HG03432 (cell line): ENCODE data around the gene BTBD7.

Experiments used
- ATAC-seq: cut with Tn5 transposase; IDR thresholded peaks from one replicate; pipeline ENCODE4 v1.9.1; 2021; ENCODE audit warnings: mild to moderate bottlenecking, moderate library complexity; ENCODE audit not compliant: unreplicated experiment

Gene BTBD7

DNA sequence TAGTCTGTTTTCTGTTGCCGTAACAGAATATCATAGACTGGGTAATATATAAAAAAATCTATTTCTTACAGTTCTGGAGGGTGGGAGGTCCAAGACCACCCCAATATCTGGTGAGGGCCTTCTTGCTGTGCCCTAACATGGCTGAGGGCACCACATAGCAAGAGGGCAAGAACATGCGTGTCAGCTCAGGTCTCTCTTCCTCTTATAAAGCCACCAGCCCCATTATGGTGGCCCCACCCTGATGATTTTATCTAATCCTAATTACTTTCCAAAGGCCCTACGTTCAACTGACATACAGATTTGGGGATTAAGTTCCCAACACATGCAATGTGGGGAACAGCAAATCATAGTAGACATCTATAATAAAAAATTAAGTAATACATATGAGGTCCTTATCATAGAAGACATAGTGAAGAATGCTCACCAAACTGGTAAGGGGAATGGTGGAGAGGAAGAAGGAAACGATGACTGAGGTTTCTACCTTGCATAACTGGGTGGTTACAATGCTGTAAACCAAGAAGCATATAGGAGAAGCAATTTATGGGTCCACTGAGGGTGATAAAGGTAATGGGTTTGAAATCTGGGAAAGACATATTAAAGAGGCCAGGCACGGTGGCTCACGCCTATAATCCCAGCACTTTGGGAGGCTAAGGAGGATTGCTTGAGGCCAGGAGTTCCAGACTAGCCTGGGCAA lies 27.0 kb downstream of the BTBD7 start:
- no peak for ATAC-seq

DNA sequence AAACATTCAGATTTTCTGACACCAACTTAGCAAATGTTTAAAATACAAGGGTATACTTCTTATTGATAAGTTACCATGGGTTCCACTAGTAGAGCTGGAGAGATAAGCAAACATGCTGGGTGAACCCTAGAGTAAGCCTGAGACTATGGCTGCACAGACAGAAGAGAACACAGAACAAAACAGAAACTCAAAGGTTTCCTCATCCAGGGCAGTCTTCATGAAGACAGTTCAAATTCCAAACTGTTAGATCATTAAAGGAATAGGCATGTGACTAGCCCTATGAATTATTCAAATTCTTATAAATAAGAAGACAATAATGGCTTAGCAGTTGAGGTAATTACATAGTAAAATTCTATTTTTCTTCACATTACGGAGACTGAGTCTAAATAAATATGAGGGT lies 28.1 kb downstream of the BTBD7 start:
- no peak for ATAC-seq

DNA sequence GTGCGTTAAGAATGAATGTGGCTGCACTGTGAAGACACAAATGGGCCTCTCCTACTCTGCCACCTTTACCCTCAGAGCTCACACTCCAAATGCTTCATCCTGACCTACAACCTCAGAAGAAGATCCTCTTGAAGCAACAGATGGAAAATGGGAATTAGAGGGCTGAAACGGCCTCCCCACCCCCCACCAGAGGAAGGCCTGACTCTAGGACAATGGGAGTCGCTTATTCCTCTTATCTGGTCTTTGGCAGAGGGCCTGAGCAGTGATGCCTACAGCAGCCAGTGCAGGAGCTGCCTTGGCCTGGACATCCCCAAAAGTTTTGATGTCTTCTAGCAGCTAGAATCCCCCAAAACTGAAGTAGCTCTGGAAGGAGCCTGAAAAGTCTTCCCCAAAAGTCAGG lies 29.2 kb downstream of the BTBD7 start:
- ATAC-seq, result no peak

DNA sequence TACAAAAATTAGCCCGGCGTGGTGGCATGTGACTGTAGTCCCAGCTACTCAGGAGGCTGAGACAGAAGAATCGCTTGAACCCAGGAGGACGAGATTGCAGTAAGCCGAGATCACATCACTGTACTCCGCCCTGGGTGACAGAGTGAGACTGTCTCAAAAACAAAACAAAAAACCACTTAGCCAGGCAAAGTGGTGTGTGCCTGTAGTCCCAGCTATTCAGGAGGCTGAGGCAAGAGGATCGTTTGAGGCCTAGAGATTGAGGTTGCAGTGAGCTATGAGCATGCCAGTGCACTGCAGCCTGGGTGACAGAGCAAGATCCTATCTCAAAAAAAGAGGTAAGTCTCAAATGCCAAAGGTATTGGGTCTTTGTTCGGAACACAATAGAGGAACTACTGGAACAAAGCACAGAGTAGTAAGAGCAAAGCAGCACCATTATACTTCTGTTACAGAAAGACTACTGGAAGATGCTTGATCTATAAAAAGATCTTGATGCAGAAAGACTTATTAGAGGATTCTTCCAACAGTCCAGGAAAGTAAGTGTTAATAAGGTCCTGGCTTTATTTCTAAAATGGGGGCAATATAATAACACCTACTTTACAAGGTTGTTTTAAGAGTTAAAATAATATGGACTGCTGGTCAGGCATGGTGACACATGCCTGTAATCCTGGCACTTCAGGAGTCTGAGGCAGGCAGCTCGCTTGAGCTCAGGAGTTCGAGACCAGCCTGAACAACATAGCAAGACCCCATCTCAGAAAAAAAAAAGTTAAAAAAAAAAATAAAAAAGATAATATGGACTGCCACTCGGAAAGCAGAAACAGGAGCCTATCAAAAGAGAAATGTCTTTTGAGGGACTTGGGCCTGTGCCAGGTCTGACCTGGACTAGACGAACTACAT lies 29.9 kb downstream of the BTBD7 start:
- ATAC-seq, result no peak

DNA sequence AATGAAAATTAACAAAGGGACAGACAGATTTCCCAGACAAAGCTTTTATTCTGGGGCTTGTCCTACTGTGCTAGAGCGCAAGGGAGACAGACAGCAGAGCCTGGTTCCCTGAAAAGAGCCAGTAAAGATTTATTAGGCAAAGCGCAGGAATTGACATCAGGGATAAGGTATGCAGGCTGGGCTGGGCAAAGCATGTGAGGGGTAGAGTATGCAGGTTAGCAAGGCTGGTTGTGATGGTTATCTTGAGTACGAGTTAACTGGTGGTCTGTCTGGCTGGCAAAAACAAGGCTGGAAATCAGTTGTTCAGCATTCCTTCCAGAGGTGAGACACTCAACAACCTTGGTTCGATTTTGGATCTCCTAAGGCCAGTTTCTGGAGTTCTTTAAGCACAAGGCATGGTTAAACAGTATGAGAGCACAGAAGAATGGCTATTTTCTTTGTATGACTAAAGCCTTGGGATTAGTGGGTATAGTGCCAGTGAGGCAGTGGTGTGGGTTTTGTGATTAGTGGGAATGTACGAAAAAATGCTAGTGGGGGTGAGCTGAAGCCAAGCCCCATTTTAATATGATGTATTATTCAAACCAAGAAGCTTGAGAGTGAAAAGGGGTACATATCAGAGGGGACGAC lies 30.9 kb downstream of the BTBD7 start:
- no peak for ATAC-seq

DNA sequence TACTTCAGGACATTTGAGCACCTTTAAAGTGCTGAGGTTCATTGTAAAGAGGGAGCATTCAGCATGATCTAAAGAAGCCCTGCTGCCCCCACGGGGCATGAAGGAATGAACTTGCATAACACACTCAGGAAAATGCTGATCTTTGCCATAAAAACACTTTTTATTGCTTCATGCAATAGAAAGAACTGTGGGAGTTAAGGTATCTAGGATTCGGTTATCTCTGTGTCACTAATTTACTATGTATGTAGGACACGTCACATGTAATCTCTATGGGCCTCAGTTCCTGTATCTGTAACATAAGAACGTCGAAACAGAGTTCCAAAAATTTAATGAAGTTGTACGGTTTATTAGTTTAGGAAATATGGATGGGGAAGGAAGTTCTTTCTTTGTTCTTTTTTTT lies 33.0 kb downstream of the BTBD7 start:
- ATAC-seq, result no peak

DNA sequence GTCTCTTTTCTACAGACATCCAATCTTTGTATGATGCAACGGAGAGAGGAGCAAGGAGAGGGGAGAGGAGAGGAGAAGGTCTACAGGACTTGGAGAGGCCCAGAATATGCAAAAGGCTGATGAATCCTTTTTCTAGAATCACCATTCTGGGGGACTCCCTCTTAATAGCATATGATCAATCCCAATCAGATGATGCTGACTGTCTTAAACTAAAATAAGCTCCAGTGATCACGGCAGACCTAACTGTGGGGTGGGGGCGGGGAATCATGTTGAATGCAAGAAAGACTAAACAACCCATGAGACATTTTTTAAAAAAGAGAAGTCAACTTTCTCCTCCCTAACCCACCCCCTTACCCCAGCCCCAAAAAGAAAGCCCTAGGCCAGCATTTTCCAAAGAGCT lies 33.4 kb downstream of the BTBD7 start:
- no peak for ATAC-seq

DNA sequence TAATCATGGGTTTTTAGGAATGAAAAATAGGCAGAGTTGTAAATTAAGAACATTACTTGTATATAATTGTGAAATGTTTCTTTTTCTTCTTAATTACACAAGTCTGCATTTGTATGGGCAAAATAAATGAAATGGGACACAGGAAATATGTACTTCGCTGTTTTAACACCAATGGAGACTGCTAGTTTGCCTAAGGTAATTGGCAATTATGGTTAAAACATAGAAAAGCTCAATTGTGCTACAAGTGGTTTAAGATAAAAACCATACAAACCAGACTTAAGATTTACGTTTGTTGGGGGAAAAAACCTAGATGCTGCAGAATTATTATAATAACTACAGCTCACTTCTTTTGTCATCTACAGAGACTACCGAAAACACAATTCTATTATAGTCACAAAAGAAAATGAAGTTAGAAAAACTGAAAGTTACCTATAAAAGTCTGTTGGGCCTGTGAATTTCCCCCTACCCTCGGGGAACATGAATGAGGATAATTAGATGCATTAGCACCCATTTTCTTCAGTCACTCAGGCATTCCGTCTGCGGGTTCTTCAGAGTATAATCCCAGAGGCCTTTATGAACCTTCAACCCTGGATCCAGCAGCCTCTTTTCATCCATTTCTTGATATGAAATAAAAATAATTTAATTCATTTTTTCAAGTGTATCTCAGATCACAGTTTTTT lies 37.2 kb downstream of the BTBD7 start:
- no peak for ATAC-seq

DNA sequence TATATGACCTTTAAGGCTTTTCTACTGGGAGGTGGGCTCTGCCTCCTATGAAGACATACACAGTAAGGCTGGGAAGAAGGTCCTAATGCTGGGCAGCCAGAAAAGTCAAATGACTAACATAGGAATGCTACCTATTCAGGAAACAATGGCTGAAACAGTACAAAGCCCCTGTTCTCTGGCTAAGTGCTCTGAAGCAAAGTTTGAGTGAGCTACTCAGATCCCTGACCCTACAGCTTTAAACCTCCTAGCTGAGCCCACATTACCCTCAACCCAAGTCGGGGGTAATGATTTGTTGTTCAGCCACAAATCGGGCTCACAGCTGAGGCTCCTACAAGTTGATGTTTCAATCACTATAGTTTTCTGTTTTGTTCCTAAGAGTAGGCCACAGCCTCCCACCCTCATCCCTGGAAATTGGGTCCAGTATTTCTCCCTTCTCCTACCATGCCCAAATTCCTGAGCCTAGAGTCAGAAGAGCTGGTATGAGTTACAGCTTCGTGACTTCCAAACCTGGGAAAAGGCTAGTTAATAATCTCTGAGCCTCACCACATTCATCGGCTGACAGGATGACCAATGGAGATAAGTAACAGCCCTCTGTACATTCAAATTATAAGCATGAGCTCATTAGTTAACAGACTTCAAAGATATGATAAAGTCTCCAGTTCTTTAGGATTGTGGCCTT lies 46.5 kb downstream of the BTBD7 start:
- no peak for ATAC-seq

DNA sequence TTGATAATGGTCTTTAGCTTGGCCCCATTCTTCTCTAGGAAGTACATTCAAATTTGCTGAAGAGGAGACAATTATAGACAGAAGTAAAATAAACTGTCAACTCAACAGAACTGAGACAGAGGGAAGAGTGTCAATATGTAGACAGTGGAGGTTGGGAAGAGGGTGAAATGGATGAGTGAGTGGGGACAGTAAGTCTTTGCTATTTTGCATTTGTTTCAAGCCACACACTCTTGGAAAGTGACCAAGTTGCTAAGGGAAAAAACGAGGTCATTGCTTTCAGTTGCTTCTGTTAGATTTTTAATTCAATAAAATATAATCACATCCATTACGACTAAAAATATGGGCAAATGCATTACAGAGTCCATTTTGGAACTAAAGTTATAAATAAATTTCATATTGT lies 47.8 kb downstream of the BTBD7 start:
- ATAC-seq, result no peak

DNA sequence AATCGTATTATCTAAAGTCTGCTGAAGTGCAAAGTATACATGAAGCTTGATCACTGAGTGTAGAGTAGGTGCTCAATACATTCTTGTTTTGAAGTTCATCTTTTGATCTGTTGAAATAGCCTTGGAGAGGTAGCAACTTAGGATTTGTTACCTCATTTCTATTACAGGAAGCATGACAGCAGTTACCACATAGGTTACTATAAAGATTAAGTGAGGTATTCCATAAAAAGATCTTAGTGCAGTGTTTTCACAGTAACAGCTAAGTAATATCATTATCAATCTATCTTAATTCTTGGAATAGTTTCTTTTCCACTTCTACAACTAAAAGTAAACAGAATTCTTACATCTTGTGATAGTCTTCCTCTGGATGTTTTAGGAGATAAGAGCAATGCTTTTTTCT lies 50.9 kb downstream of the BTBD7 start:
- ATAC-seq, result no peak

DNA sequence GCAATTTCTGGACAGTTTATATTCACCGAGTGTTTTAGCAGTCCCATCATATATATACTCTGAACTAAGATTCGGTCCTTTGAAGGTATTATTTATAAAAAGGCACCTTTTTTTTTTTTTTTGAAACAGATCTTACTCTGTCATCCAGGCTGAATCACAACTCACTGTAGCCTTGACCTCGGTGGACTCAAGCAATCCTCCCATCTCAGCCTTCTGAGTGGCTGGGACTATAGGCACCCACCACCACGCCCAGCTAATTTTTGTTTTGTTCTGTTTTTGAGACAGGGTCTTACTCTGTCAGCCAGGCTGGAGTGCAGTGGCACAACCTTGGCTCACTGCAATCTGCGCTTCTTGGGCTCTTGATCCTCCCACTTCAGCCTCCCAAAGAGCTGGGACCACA lies 52.1 kb downstream of the BTBD7 start:
- ATAC-seq, result no peak

DNA sequence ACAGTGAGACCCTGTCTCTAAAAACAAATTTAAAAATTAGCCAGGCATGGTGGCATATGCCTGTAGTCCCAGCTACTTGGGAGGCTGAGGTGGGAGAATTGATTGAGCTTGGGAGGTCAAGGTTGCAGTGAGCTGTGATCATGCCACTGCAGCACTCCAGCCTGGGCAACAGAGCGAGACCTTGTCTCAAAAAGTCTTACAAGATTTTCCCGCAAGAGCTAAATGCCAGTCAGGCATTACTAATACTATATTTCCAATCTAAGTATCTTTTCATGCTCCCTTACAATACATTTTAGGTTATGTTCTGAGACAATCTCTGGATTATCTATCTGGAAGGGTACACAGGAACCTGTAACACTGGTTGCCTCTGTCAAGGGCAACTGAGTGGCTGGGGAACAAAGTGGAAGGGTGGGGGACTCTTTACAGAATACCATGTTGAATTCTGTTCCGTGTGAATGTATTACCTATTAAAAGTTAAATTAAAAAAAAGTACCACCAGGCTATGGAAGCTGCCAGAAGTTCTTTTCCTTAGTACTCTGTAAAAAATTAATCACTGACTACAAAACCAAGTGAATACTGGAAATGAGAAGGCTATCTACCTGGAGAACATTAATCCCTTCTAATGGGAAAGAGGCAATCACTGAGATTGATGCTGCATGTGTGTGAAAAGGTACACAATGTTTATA lies 56.7 kb downstream of the BTBD7 start:
- no peak for ATAC-seq

DNA sequence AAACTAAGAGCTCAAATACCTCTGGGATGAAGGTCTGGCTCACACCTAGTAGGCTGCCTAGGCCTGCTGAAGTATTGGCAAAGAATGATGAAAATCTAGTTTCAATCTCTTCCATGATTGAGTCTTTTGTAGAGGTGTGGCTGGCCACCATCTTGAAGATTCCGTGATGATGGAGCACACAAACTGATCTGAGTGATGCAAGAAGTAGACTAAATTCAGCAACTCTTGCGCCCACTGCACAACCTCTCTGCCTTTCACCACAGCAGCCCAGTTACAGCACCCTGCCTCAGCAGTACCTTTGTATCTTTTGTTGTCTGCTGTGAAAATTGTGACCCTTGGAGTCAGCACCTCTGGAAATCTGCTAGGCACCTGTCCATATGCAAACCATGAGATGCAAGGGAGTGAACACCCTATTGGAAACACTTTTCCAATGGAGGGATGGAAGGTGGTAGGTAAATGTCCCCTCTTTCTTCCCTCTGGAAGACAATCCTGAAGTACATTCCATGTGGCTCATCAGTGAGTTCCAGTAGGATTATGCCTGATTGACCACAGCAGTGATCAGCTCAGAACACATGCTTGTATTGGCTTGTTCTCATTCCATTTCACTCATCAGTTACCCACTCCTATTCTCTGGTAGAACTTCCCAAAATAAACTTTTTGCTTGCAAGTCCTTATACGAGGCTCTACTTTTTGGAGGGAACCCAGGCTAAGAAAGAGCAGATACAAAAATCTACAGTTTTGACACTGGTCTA lies 58.6 kb downstream of the BTBD7 start:
- no peak for ATAC-seq

DNA sequence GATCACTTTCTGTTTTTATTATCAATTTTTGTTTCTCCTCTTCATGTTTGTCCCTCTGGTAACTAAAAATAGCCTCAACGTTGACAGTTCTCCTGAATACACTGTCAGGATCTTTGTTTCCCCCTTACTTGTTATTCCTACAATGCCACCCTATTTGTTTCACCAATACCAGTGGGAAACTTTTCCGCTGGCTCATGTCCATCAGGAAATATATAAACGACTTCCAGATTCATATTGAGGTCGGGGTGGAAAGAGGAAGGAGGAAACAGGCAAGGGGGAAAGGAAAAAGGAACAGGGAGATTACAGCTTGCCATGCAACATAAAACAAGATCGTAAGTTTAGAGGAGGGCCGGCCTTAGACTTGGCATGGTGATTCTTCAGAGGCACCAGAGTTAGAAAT lies 61.7 kb downstream of the BTBD7 start:
- no peak for ATAC-seq

DNA sequence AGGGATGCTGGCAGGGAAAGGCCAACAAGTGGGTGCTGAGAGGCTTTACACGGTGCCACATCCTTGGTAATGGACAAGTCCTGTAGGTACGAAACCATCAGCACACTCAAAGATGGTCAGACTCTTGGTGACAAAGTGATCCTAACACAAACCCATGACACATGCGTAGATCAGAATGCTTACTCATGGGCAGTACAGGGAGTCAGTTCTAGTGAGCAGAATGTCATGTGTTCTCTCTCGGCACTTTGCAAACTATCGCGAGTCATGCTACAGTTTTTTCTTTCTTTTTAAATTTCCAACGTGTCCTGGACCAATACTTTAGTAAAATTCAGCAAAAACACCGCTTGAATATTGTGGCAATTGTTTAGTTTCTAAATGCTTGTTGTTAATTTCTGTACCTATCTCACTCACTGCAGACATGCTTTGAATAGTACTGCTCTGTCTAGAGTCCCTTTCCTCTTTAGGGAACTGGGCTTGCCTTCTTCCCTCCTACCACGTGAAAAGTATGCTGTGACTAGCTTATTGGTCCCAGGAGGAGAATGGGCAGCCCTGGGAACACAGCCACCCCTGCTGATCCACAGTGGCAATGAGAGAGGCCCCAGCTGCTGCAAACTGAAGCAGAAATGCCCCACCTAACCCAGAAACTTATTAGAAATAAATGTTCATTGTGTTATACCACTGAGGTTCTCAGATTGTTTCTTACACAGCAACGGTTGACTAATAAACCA lies 63.3 kb downstream of the BTBD7 start:
- no peak for ATAC-seq

DNA sequence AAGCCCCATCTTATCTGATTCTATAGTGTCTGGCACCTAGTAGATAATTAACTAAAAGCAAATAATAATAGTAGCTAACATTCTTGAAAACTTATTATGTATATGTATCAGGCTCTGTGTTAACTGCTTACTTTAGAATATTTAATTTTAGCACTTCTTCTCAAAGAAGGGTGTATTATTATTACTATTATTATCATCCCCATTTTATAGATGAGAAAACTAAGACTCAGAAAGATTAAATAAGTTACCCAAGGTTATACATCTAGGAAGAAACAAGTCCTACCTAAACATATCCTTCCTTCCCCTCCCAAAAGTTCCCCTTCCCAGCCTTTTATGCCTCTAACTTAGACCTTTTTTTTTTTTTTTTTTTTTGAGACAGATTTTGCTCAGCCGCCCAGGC lies 64.4 kb downstream of the BTBD7 start:
- ATAC-seq, result no peak

DNA sequence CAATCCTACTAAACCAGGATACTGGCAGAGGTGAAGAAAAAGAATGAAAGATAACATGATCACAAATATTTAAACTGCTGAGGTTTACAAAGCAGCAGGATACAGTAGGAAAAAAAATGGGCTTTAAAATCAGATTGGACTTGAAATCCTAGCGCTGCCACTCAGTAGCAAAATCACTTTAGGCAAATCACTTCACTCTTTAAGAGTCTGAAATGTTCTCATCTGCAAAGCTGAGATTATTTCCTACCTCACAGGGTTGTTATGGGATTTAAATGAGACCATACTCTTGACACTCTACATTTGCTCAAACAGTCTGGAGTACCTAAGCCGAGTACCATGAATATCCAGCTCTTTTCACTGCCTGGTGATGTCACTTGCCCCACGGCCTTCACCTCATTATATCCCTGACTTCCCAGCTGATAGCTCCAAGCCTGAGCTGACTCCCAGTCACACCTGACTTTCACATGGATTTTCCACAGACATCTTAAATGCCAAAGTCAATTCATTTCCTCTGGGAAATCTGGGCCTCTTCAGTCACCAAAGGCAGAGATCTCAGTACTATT lies 65.6 kb downstream of the BTBD7 start:
- no peak for ATAC-seq

DNA sequence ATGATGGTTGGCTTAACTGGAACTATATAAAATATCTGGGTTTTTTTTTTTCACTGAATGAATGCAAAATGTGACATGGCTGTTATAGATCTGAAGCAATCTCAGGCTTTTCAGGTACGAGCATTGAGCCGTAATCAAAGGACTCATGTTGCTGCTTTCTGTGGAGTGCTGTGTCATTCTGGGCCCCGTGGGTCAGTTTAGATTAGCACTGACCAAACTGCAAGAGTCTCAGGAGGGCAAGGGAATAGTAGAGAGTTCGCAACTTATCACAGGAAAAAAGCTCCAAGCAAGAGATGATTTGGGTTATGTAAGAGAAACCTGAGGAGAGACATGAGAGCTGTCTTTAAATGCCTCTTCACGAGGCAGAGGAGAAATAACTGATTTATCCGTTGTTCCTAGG lies 66.7 kb downstream of the BTBD7 start:
- ATAC-seq, result no peak
